ENCODE data around the gene DGKA.

The DGKA gene

DNA sequence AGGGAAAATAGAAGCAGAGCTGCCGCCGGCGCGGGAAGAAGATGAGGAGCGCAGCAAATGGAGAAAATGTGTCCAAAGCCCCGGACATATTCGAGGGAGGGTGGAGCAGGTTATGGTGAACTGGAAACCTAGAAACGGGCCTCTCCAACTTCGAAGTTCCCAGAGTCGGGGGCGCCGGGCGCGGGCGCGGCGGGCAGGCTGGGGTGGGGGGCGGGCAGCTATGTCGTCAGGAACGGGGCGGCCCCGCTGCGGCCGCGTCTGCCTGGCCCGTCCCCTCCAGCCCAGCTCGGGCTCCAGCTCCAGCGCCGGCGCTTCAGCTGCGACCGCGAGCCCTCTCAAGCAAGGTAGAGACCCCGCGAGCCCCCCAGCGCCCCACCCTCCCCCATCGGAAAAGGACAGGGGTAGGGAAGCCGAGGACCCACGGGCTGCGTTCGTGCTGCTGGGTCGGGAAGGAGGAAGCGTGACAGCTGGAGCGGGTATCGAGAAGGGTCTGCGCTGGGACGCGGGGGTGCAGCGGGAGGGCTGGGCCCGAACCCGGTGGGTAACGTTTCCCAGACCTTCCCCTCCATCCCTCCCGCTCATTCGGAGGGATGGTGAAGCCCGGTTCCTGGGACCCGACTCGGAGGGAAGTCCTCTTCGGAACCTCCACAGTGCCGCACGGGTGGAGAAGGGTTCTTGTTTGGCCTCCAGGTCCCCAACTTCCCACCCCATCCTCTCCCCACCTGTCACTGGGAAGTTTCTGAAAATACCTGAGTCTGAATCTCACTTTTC is 1.0 kb downstream of the DGKA start:
- DNase-seq, result peak in 8 of 14 donors; percentile 6 to 47 (median 29)

DNA sequence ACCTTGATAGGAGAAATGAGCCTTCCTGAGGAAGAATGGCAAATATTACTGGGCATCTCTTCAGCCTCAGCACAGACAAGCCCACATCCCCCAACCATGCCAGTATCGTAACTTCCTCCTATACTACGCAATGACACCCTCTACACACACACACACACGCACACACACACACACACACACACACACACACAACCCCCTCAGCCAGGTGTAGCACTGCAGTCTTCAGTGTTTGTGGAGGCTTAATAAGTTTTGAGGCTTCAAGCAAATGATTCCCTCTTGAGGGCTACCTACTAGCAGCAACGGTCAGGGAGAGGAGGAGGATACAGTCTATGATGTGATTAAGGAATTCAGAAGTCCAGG is 1.6 kb downstream of the DGKA start:
- peak in 3 of 14 donors; percentile 27 to 47 (median 27) for DNase-seq

DNA sequence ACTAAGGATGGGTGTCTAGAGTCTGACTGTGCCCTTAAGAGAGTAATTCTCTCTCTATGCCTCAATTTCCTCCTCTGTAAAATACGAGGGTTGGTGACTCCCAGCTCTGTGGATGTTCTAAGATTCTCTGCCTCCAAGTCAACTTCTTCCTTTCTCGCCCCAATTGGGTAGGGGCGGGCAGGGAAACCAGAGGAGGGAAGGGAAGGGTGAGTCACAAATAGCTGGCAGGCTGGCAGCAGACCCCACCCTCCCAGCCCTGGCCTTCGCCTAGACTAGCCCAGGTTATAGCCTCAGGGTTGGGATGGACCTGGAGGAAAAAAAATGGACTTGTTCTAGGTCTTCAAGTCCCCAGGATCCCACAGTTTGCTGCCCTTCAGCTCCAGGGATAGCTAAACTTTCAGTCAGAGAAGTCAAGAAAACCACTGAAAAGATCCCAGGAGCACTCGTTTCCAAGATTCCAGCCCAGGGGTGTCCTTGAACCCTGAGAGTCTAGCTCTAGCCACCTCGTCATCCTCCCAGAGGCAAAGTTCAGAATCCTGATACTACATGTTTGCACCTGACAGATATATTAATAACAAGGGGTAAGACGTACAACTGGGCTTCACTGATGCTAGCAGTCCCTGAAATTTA is 2.3 kb downstream of the DGKA start:
- no peak for DNase-seq

DNA sequence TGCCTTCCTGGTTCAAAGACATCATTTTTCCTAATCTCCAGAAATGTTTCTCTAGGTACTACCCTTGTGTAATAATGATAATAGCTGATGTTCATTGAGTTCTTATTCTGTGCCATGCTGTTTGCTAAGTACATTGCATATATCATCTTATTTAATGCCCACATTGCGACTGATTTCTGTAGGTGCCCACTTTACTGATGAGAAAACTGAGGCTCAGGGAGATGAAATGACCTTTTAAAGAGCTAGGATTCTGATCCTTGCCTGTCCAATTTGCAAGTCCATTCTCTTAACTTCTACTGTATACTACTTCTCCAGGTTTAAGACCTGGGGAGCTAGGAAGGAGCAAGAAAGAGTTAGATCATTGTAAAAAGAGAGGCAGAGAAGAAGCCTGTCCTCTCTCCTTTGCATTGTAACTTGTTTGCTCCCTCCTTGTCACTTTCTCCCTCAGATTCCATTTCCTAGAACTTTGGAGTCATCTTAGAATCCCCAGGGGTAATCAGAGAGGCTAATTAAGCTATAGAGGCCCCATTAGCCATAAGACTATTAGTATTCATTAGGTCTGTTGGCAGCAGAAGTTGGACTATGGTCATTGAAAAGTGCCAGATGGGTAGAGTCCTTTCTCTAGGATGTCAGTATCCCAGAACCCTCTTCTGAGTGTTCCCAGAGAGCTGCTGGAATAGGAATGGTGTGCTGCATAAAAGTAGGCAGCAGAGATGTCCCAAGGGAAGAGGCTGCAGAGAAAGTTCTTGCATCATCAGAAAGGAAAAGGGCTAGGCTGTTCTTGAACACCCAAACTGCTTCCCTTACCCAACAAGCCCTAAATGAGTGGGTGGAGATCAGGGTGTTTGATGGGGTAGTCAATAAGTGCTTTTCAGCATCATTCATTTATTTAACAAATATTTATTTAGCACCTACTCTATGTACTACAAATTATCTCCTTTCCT is 3.1 kb downstream of the DGKA start:
- DNase-seq, result no peak

DNA sequence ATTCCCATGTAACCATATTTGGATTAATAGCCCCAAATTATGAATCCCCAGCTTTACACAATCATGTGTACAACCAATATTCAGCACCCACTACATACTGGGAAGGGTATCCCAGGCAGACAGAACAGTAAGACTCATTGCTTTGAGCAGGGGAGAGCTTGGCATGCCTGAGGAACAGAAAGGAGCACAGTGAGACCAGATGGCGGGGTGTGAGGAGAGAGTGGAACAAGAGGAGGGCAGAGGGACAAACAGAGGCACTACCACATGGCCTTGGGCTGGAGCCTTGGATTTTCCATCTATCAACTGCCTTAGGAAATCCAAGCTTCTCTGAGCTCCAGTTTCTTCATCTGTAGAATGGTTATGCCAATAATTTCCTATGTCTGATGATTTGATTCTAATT is 3.8 kb downstream of the DGKA start:
- DNase-seq, result peak in 1 of 14 donors; percentile 72

GRCh38 chr12:55935738-55936151 is 4.8 kb downstream of the DGKA start:
- peak in 1 of 14 donors; percentile 31 for DNase-seq

- no peak for DNase-seq
Measured at GRCh38 chr12:55937981-55938380, 7.0 kb downstream of the DGKA start.

DNA sequence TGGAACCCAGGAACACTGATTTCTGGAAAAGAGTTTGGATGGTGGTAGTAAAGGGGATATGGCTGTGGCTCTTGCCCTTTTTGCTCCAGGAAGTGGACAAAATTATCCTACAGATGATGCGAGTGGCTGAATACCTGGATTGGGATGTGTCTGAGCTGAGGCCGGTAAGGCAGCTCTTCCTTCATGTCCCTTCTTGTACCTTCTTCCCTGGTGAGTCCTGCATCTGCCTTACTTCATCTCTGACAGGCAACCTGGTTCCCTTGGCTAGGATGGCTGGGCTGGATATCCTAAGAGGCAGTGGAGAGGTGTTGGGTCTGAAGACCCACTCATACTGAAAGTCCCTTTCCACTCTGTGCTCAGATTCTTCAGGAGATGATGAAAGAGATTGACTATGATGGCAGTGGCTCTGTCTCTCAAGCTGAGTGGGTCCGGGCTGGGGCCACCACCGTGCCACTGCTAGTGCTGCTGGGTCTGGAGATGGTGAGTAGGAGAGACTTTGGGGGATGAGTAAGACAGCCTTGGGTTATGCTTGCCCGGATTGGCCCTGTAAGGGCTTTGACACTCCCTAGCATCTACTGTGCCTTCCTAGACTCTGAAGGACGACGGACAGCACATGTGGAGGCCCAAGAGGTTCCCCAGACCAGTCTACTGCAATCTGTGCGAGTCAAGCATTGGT is 8.0 kb downstream of the DGKA start:
- no peak for DNase-seq

GRCh38 chr12:55940065-55940732 is 9.2 kb downstream of the DGKA start:
- peak in 13 of 14 donors; percentile 21 to 80 (median 72) for DNase-seq

- DNase-seq, result no peak
Measured at GRCh38 chr12:55942055-55942454, 11.1 kb downstream of the DGKA start.

DNA sequence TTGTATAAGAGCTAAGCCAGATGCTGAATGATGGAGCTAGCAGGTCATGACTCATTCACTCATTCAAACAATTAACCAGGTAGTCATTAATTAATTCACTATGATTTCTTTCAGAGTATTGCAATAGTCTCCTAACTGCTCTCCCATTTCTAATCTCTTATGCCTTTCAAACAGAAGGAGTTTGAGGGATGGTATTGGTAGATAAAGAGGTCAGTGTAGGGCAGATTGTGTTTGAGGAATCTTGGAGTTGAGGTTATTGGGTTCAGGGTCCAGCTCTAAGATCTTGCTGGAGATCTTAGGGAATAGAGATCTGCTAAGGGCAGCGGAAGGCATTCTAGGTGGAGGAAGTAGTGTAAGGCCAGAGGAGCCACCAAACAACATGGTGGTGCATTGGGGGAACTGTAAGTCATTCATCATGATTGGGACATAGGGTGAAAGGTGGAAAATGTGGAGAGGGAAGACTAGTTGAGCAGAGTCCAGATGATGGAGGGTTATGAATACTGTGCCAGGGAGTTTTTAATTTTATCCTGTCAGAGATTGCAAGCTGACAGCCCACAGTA is 11.7 kb downstream of the DGKA start:
- DNase-seq, result no peak

DNA sequence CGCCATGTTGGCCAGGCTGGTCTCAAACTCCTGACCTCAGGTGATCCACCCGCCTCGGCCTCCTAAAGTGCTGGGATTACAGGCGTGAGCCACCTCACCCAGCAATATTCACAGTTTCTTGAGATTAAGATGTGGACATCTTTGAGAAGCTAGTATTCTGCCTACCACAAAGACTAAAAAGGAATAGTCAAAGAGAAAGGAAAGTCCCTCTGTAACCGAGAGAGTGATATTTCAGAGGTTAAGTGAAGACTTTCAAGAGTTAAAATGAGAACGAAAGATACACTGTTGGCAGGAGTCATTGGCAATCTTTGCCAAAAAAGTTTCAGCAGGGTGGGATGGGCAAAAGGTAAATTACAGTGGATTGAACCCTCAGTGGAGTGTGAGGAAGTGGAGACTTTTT is 15.6 kb downstream of the DGKA start:
- DNase-seq, result no peak

- DNase-seq, result no peak
Measured at GRCh38 chr12:55955344-55955743, 24.4 kb downstream of the DGKA start.

- no peak for DNase-seq
Measured at GRCh38 chr12:55955800-55956508, 25.0 kb downstream of the DGKA start.

- no peak for DNase-seq
Measured at GRCh38 chr12:55957106-55957859, 26.3 kb downstream of the DGKA start.

DNA sequence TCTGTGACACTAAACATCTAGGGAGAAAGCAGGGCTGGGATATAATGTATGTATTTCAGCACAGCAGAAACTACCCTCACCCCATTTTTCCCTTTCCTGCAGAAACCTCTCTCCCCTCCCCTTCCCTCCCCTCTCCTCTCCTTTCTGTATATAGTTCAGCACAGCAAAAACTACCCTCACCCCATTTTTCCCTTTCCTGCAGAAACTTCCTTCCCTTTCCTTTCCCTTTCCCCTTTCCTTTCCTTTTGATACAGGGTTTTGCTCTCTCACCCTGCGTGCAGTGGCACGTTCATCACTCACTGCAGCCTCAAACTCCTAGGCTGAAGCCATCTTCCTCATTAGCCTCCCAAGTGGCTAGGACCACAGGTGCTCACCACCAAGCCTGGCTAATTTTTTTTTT is 32.8 kb downstream of the DGKA start:
- no peak for DNase-seq

DNA sequence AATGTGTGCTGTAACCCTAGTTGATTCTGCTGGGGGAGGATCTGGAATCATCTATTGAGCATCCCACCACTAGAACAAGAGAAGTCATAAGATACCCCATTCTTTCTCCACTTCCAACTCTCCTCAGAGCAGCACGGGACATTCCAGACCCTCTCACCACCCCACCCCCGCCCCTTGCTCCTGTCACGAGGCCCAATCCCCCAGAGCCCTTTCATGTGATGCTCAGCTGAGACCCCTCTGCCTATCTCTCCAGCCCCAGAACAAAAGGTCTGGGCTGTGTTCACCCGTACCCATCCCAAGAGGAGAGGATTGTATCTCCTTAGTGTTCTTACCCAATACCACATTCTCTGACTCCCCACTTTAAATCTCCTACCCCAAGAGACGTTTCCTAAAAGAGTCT is 34.3 kb downstream of the DGKA start:
- DNase-seq, result no peak

- no peak for DNase-seq
Measured at GRCh38 chr12:55965941-55966407, 35.0 kb downstream of the DGKA start, which contains the start of gene PMEL. PMEL (minus strand) TSS chr12:55966042; CDS start chr12:55966011, 31 bp downstream.

DNA sequence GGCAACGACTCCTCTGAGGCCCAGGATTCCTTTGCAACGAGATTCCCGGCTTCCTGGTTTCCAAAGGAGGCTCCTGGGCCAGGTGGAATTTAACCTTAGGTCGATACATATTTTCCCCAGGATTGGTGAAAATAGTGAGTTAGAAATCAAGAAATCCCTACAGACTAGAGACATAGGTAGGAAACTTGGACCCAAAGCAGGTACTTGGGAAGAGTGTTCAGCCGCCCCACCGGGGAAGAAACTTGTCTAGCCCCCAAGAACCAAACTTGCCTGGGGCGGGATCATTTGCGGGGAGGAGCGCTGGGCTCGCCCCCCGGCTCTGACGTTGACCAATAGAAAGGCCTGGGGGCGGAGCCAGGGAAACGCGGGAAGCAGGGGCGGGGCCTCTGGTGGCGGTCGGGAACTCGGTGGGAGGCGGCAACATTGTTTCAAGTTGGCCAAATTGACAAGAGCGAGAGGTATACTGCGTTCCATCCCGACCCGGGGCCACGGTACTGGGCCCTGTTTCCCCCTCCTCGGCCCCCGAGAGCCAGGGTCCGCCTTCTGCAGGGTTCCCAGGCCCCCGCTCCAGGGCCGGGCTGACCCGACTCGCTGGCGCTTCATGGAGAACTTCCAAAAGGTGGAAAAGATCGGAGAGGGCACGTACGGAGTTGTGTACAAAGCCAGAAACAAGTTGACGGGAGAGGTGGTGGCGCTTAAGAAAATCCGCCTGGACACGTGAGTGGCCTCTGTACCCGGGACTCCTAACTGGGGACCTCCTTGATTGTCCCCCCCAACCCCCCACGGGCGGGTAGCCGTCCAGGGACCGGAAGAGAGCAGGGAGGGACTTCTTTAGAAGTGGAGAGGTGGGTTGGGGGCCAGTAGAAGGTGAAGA is 35.7 kb downstream of the DGKA start, which contains the start of gene CDK2:
CDK2 (plus strand) TSS at position 423 of the 874 bp plus-strand sequence; CDS start at position 602, 179 bp downstream.
- DNase-seq, result peak; percentile 15 to 80 (median 64)

All from C1 segment of cervical spinal cord (tissue), 14 donors.